RWPE1 (cell line): ENCODE results near the gene MAEL.

Source experiments
- CTCF ChIA-PET: fragments of 350-600 bp; sonication (Branson Sonifier 250); formaldehyde crosslinking; extraction: SDS; loops from one replicate; lab custom pipeline; 2021; lab: Yijun Ruan, JAX
- POLR2A ChIA-PET: fragments of 400-600 bp; formaldehyde crosslinking; extraction: SDS; loops from one replicate; lab custom pipeline; 2020; ENCODE audit warnings: antibody characterized with exemption; ENCODE audit not compliant: low non-redundant PET; lab: Yijun Ruan, JAX
- DNase-seq: peaks from one replicate; pipeline ENCODE4 v3.0.0; 2012; ENCODE audit warnings: low spot score
- H3K27ac ChIP-seq: fragments of 450-650 bp; 2 replicates; pipeline ENCODE4 v1.5.1; 2017
- CTCF ChIP-seq: fragments of 450-650 bp; conservative IDR thresholded peaks from 2 replicates; pipeline ENCODE4 v1.5.1; 2017; ENCODE audit warnings: low read depth, mild to moderate bottlenecking

The MAEL gene

GRCh38 chr1:166969074-166969677 lies 19.9 kb upstream of the MAEL start:
- ChIA-PET POLR2A (no interaction called here), CTCF (no interaction called here)
- no peak overlapping the region for H3K27ac ChIP-seq
- DNase-seq, result no peak
- TF ChIP-seq CTCF, result no peak

GRCh38 chr1:166971252-166971651 lies 17.8 kb upstream of the MAEL start:
- DNase-seq, result no peak
- CTCF ChIA-PET, result interaction anchor here (0.6 to 0.7 kb wide), 2 partner anchors 10 to 100 kb away, joined by 3 read pairs; no protein-coding TSS in a partner anchor
- TF ChIP-seq CTCF, result no peak
- no peak overlapping the region for H3K27ac ChIP-seq
- POLR2A ChIA-PET, result no interaction called here

- CTCF ChIA-PET, result interaction anchor here (0.6 kb wide), 1 partner anchor 261 kb away, joined by 3 read pairs; no protein-coding TSS in a partner anchor
- TF ChIP-seq CTCF, result no peak
- H3K27ac ChIP-seq, result no peak overlapping the region
- no peak for DNase-seq
- POLR2A ChIA-PET, result no interaction called here
Observed at GRCh38 chr1:166972193-166972592, 16.9 kb upstream of the MAEL start.

- no peak for DNase-seq
- no peak overlapping the region for H3K27ac ChIP-seq
- TF ChIP-seq CTCF, result no peak
- POLR2A ChIA-PET, result no interaction called here
- CTCF ChIA-PET, result interaction anchor here (0.6 kb wide), 2 partner anchors 94 to 260 kb away, joined by 3 to 4 read pairs; no protein-coding TSS in a partner anchor
Observed at GRCh38 chr1:166972826-166973225, 16.3 kb upstream of the MAEL start.

GRCh38 chr1:166974647-166975345 lies 14.3 kb upstream of the MAEL start:
- ChIA-PET POLR2A (no interaction called here), CTCF (interaction anchor here (0.7 to 1.0 kb wide), 3 partner anchors 31 to 100 kb away, joined by 3 to 4 read pairs (median 3); no protein-coding TSS in a partner anchor)
- H3K27ac ChIP-seq, result no peak overlapping the region
- TF ChIP-seq CTCF, result no peak
- no peak for DNase-seq

- POLR2A ChIA-PET, result no interaction called here
- DNase-seq, result peak; percentile 30
- CTCF ChIA-PET, result interaction anchor here (0.6 to 1.0 kb wide), 3 partner anchors 32 to 107 kb away, joined by 3 to 4 read pairs (median 3); no protein-coding TSS in a partner anchor
- H3K27ac ChIP-seq, result no peak within 1 kb of the TSS
- TF ChIP-seq CTCF, result peak; percentile 33; the same call in 1 of the 2 replicates
Observed at GRCh38 chr1:166975361-166976129, 13.5 kb upstream of the MAEL start, which contains the start of gene ILDR2. TSS of gene ILDR2 (minus strand) at chr1:166975540. CDS start at chr1:166975268, 272 bp downstream.
